ENCODE data around the gene REV3L. TPM values are rescaled to one million over a fixed set of nuclear protein-coding genes. Genes with fewer than 3 reads are reported as not detected.

The REV3L gene
- total RNA-seq, 1 experiment from 2014 or later = 5.3 TPM

DNA sequence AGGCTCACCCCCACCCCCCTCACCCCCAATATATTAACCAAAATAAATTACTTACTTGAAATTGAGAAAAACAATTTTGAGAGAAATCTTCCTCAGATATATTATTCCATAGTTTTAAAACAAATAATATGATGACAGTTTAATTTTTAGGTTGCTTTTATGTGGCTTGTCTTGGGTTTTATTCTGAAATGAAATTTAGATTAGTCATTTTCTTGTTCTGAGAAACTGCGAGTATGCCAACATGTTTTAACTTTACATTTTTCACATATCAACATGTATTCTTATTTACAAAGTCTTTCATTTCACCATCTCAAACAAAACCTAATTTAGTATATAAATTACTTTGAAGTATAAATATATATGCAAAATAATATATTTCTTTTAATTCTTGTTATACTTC is 11.1 kb downstream of the REV3L start:
- Mint-ChIP-seq H3K27me3 (ENCODE audit: low read depth) (peaks cover 28% of the 10 kb centered on the region), H3K4me1 (peaks cover 5 to 7% of the 10 kb centered on the region in 2 experiments), H3K36me3 (ENCODE audit: insufficient read depth in 1 of 3, low read depth in 3 of 3) (no peaks in the 10 kb centered on the region), H3K27ac (no peak overlapping the region), H3K9me3 (no peaks in the 10 kb centered on the region; a peak in 1 of 5 replicates), H3K4me3 (no peak overlapping the region)
- TF ChIP-seq CTCF (conservative IDR thresholded peaks at IDR 0.05) = no peak
- H4K20me1 ChIP-seq (ENCODE audit: control insufficient read depth, insufficient read depth, insufficient read length) = no peaks in the 10 kb centered on the region
- no peak overlapping the region for H3K4me2 ChIP-seq (ENCODE audit: insufficient read depth, insufficient read length, low read length)
- no peak overlapping the region for H2BK20ac ChIP-seq (ENCODE audit: low read depth, low read length, poor library complexity, severe bottlenecking)
- H2AFZ ChIP-seq (ENCODE audit: low read length) = no peak overlapping the region
- no peak overlapping the region for H2BK120ac ChIP-seq (ENCODE audit: low read depth, low read length, poor library complexity, severe bottlenecking)
- H2AK5ac ChIP-seq (ENCODE audit: insufficient read length, low read length) = no peak overlapping the region
- H3K14ac ChIP-seq (ENCODE audit: insufficient read depth, low read length) = no peak overlapping the region
- DNase-seq = no peak
- H2BK5ac ChIP-seq (ENCODE audit: insufficient read length, low read length) = no peak overlapping the region
- H4K8ac ChIP-seq (replicated peaks; ENCODE audit: insufficient read length, low read depth, low read length) = no peak overlapping the region
- H3K9ac ChIP-seq (ENCODE audit: extremely low read depth, insufficient read length, low read length) = no peak overlapping the region
- H3K4ac ChIP-seq (ENCODE audit: low read depth, low read length) = no peak overlapping the region
- H3T11ph ChIP-seq (ENCODE audit: low read length) = no peak overlapping the region
- H2BK12ac ChIP-seq (ENCODE audit: insufficient read length, low read depth, low read length) = no peak overlapping the region
- H3K4me1 ChIP-seq (ENCODE audit: insufficient read depth, low read length) = no peaks in the 10 kb centered on the region
- no peak overlapping the region for H3K23ac ChIP-seq (ENCODE audit: insufficient read length, low read depth, low read length)
- no peaks in the 10 kb centered on the region for H3K9me3 ChIP-seq (ENCODE audit: control insufficient read depth, low read depth, low read length)
- H3K27ac ChIP-seq (ENCODE audit: insufficient read length, low read depth, low read length) = no peak overlapping the region
- H3K27me3 ChIP-seq (ENCODE audit: insufficient read depth, low read length) = peaks cover 5% of the 10 kb centered on the region; the same call in 1 of the 2 replicates
- WGBS (ENCODE audit: extremely low coverage, insufficient read length, low lambda C conversion rate) = no CpG with 5 or more reads among the region's 1 CpG
- H3K79me2 ChIP-seq (ENCODE audit: insufficient read depth, low read length) = no peaks in the 10 kb centered on the region
- no peak overlapping the region for H4K91ac ChIP-seq (ENCODE audit: insufficient read length, low read depth, low read length)
- H3K18ac ChIP-seq (ENCODE audit: insufficient read length, low read depth, low read length) = no peak overlapping the region
- no peak overlapping the region for H2BK15ac ChIP-seq (ENCODE audit: low read depth, low read length)
- H4K5ac ChIP-seq (ENCODE audit: insufficient read length, low read depth, low read length) = no peak overlapping the region
- H3K56ac ChIP-seq (ENCODE audit: insufficient read length, low read depth, low read length) = no peak overlapping the region
- no peaks in the 10 kb centered on the region for H3K23me2 ChIP-seq (ENCODE audit: insufficient read length, low read depth, low read length, poor library complexity, severe bottlenecking)
- peaks cover 3% of the 10 kb centered on the region for H3K79me1 ChIP-seq (ENCODE audit: insufficient read depth, low read depth, low read length, poor library complexity, severe bottlenecking)

Measured in H9 (cell line).